GM12892 (cell line): ENCODE measurements around the gene PCED1B.

Source experiments
- POLR2A ChIP-seq: IDR thresholded peaks from 2 replicates; pipeline ENCODE4 v1.6.1; 2011; ENCODE audit warnings: low read depth, low read length, control low read depth
- POLR2AphosphoS5 ChIP-seq: IDR thresholded peaks from 2 replicates; pipeline ENCODE4 v1.6.1; 2011; ENCODE audit warnings: low read depth, low read length, control low read depth
- TAF1 ChIP-seq: IDR thresholded peaks from 2 replicates; pipeline ENCODE4 v1.6.1; 2011; ENCODE audit warnings: low read depth, mild to moderate bottlenecking, control low read depth, low read length, borderline replicate concordance

GRCh38 chr12:47274760-47275159, 195.3 kb downstream of the PCED1B start:
- no peak for TF ChIP-seq POLR2AphosphoS5
- TF ChIP-seq TAF1: no peak
- TF ChIP-seq POLR2A: no peak
